HEK293 (cell line): ENCODE measurements around the gene AR.

ENCODE experiments used
- CTCF ChIP-seq: fragments of 450-650 bp; formaldehyde crosslinking; IDR thresholded peaks from 2 replicates; pipeline ENCODE4 v1.5.1; 2016; ENCODE audit warnings: missing biosample characterization, missing genetic modification characterization
- RBAK ChIP-seq: fragments of 450-650 bp; formaldehyde crosslinking; IDR thresholded peaks from 2 replicates; pipeline ENCODE4 v1.5.1; 2016; ENCODE audit warnings: missing biosample characterization, missing genetic modification characterization
- ZBTB1 ChIP-seq: fragments of 450-650 bp; formaldehyde crosslinking; IDR thresholded peaks from 2 replicates; pipeline ENCODE4 v1.5.1; 2016; ENCODE audit warnings: missing biosample characterization, missing genetic modification characterization
- ZNF121 ChIP-seq: fragments of 450-650 bp; formaldehyde crosslinking; IDR thresholded peaks from 2 replicates; pipeline ENCODE4 v1.5.1; 2016; ENCODE audit warnings: missing biosample characterization, missing genetic modification characterization
- ZNF138 ChIP-seq: fragments of 450-650 bp; formaldehyde crosslinking; IDR thresholded peaks from 2 replicates; pipeline ENCODE4 v1.5.1; 2016; ENCODE audit warnings: missing biosample characterization, missing genetic modification characterization, borderline replicate concordance
- ZNF239 ChIP-seq: fragments of 450-650 bp; formaldehyde crosslinking; IDR thresholded peaks from 2 replicates; pipeline ENCODE4 v1.5.1; 2016; ENCODE audit warnings: missing biosample characterization, missing genetic modification characterization
- ZNF24 ChIP-seq: fragments of 450-650 bp; formaldehyde crosslinking; IDR thresholded peaks from 2 replicates; pipeline ENCODE4 v1.5.1; 2016; ENCODE audit warnings: missing biosample characterization, missing genetic modification characterization
- ZNF530 ChIP-seq: fragments of 450-650 bp; formaldehyde crosslinking; IDR thresholded peaks from 2 replicates; pipeline ENCODE4 v1.5.1; 2016; ENCODE audit warnings: low read depth, missing biosample characterization, missing genetic modification characterization
- ZNF621 ChIP-seq: fragments of 450-650 bp; formaldehyde crosslinking; IDR thresholded peaks from 2 replicates; pipeline ENCODE4 v1.5.1; 2017; ENCODE audit warnings: missing biosample characterization, missing genetic modification characterization
- TF ChIP-seq, protein P1 (sequence below): fragments of 450-650 bp; formaldehyde crosslinking; conservative IDR thresholded peaks from 2 replicates; pipeline ENCODE4 v1.5.1; 2016; ENCODE audit warnings: low read depth, missing biosample characterization, missing genetic modification characterization

GRCh38 chrX:67610282-67610681 is 66.5 kb downstream of the AR start:
- TF ChIP-seq CTCF (tag by site-specific recombination) (no peak), ZNF24 (tag by site-specific recombination) (no peak), ZNF121 (tag by site-specific recombination) (no peak), ZNF239 (tag by site-specific recombination) (no peak), ZNF138 (tag by site-specific recombination) (no peak), RBAK (tag by site-specific recombination) (no peak), ZNF530 (tag by site-specific recombination) (no peak), ZNF621 (tag by site-specific recombination) (no peak), ZBTB1 (tag by site-specific recombination) (no peak)
- TF ChIP-seq, protein P1, sequence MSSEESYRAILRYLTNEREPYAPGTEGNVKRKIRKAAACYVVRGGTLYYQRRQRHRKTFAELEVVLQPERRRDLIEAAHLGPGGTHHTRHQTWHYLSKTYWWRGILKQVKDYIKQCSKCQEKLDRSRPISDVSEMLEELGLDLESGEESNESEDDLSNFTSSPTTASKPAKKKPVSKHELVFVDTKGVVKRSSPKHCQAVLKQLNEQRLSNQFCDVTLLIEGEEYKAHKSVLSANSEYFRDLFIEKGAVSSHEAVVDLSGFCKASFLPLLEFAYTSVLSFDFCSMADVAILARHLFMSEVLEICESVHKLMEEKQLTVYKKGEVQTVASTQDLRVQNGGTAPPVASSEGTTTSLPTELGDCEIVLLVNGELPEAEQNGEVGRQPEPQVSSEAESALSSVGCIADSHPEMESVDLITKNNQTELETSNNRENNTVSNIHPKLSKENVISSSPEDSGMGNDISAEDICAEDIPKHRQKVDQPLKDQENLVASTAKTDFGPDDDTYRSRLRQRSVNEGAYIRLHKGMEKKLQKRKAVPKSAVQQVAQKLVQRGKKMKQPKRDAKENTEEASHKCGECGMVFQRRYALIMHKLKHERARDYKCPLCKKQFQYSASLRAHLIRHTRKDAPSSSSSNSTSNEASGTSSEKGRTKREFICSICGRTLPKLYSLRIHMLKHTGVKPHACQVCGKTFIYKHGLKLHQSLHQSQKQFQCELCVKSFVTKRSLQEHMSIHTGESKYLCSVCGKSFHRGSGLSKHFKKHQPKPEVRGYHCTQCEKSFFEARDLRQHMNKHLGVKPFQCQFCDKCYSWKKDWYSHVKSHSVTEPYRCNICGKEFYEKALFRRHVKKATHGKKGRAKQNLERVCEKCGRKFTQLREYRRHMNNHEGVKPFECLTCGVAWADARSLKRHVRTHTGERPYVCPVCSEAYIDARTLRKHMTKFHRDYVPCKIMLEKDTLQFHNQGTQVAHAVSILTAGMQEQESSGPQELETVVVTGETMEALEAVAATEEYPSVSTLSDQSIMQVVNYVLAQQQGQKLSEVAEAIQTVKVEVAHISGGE: no peak
